H9 (cell line): ENCODE results near the gene TUBB1. TPM values are rescaled to one million over a fixed set of nuclear protein-coding genes. Genes with fewer than 3 reads are reported as not detected.

Source experiments
- DNase-seq: peaks from one replicate; pipeline ENCODE4 v3.0.0-alpha.2; 2017
- H2AFZ ChIP-seq: one replicate; pipeline ENCODE4 v1.6.1; 2013; ENCODE audit warnings: mild to moderate bottlenecking, low read length, control low read depth, moderate library complexity
- H2AK5ac ChIP-seq: 2 replicates; pipeline ENCODE4 v1.6.1; 2013; ENCODE audit warnings: low read length, control low read depth, mixed read lengths; ENCODE audit not compliant: insufficient read length
- H2BK120ac ChIP-seq: one replicate; pipeline ENCODE4 v1.6.1; 2013; ENCODE audit warnings: low read depth, mild to moderate bottlenecking, low read length, control low read depth, inconsistent platforms; ENCODE audit not compliant: poor library complexity, severe bottlenecking
- H2BK12ac ChIP-seq: 2 replicates; pipeline ENCODE4 v1.6.1; 2013; ENCODE audit warnings: low read length, control low read depth, mixed read lengths, low read depth; ENCODE audit not compliant: insufficient read length
- H2BK15ac ChIP-seq: 2 replicates; pipeline ENCODE4 v1.6.1; 2013; ENCODE audit warnings: low read depth, low read length, control low read depth
- H2BK20ac ChIP-seq: one replicate; pipeline ENCODE4 v1.6.1; 2013; ENCODE audit warnings: low read depth, mild to moderate bottlenecking, low read length, control low read depth, inconsistent platforms; ENCODE audit not compliant: poor library complexity, severe bottlenecking
- H2BK5ac ChIP-seq: 2 replicates; pipeline ENCODE4 v1.6.1; 2013; ENCODE audit warnings: low read length, control low read depth, mixed read lengths; ENCODE audit not compliant: insufficient read length
- H3K14ac ChIP-seq: 2 replicates; pipeline ENCODE4 v1.6.1; 2013; ENCODE audit warnings: low read length, control low read depth; ENCODE audit not compliant: insufficient read depth
- H3K18ac ChIP-seq: 2 replicates; pipeline ENCODE4 v1.6.1; 2013; ENCODE audit warnings: low read depth, mild to moderate bottlenecking, mixed read lengths, low read length, control low read depth; ENCODE audit not compliant: insufficient read length
- H3K23ac ChIP-seq: 2 replicates; pipeline ENCODE4 v1.6.1; 2013; ENCODE audit warnings: low read length, control low read depth, mixed read lengths, low read depth; ENCODE audit not compliant: insufficient read length
- H3K23me2 ChIP-seq: 2 replicates; pipeline ENCODE4 v1.6.1; 2013; ENCODE audit warnings: low read depth, mild to moderate bottlenecking, mixed read lengths, low read length, control low read depth; ENCODE audit not compliant: insufficient read length, poor library complexity, severe bottlenecking
- H3K27ac ChIP-seq: 2 replicates; pipeline ENCODE4 v1.5.1; 2013; ENCODE audit warnings: low read length, control low read depth, mixed read lengths, low read depth; ENCODE audit not compliant: insufficient read length
- H3K27me3 ChIP-seq: 2 replicates; pipeline ENCODE4 v1.6.1; 2013; ENCODE audit warnings: low read length, control low read depth, inconsistent platforms; ENCODE audit not compliant: insufficient read depth
- H3K4ac ChIP-seq: 2 replicates; pipeline ENCODE4 v1.6.1; 2013; ENCODE audit warnings: low read depth, mild to moderate bottlenecking, control low read depth, inconsistent platforms, low read length, moderate library complexity
- H3K4me1 ChIP-seq: 2 replicates; pipeline ENCODE4 v1.6.1; 2013; ENCODE audit warnings: low read length, control low read depth, inconsistent platforms; ENCODE audit not compliant: insufficient read depth
- H3K4me2 ChIP-seq: 2 replicates; pipeline ENCODE4 v1.6.1; 2013; ENCODE audit warnings: low read length, control low read depth, mixed read lengths; ENCODE audit not compliant: insufficient read length, insufficient read depth
- H3K56ac ChIP-seq: 2 replicates; pipeline ENCODE4 v1.6.1; 2013; ENCODE audit warnings: low read depth, mild to moderate bottlenecking, mixed read lengths, low read length, control low read depth; ENCODE audit not compliant: insufficient read length
- H3K79me1 ChIP-seq: 2 replicates; pipeline ENCODE4 v1.6.1; 2013; ENCODE audit warnings: low read depth, mild to moderate bottlenecking, moderate library complexity, low read length, control low read depth, inconsistent platforms; ENCODE audit not compliant: insufficient read depth, poor library complexity, severe bottlenecking
- H3K79me2 ChIP-seq: 2 replicates; pipeline ENCODE4 v1.6.1; 2013; ENCODE audit warnings: low read length, control low read depth, inconsistent platforms; ENCODE audit not compliant: insufficient read depth
- H3K9ac ChIP-seq: 2 replicates; pipeline ENCODE4 v1.6.1; 2013; ENCODE audit warnings: low read length, control low read depth, mixed read lengths; ENCODE audit not compliant: insufficient read length; ENCODE audit errors: extremely low read depth
- H3K9me3 ChIP-seq: one replicate; pipeline ENCODE4 v1.6.1; 2013; ENCODE audit warnings: low read depth, low read length, inconsistent platforms; ENCODE audit not compliant: control insufficient read depth
- H3T11ph ChIP-seq: one replicate; pipeline ENCODE4 v1.6.1; 2013; ENCODE audit warnings: mild to moderate bottlenecking, low read length, control low read depth, inconsistent platforms
- H4K20me1 ChIP-seq: one replicate; pipeline ENCODE4 v1.6.1; 2013; ENCODE audit not compliant: control insufficient read depth, insufficient read length, insufficient read depth
- H4K5ac ChIP-seq: 2 replicates; pipeline ENCODE4 v1.6.1; 2013; ENCODE audit warnings: low read depth, mild to moderate bottlenecking, mixed read lengths, low read length, control low read depth; ENCODE audit not compliant: insufficient read length
- H4K8ac ChIP-seq: replicated peaks from 2 replicates; pipeline ENCODE4 v1.6.1; 2013; ENCODE audit warnings: low read length, control low read depth, mixed read lengths, low read depth; ENCODE audit not compliant: insufficient read length
- H4K91ac ChIP-seq: 2 replicates; pipeline ENCODE4 v1.6.1; 2013; ENCODE audit warnings: low read depth, mild to moderate bottlenecking, moderate library complexity, mixed read lengths, low read length, control low read depth; ENCODE audit not compliant: insufficient read length
- H3K27ac Mint-ChIP-seq, 3 experiments: 2 replicates in 2 of 3; 3 replicates in 1 of 3; pipeline ENCODE4 v1.8.0; 2020 to 2021; ENCODE audit warnings: mixed read lengths in 3 of 3, mild to moderate bottlenecking in 1 of 3, moderate library complexity in 1 of 3
- H3K27me3 Mint-ChIP-seq: 2 replicates; pipeline ENCODE4 v1.8.0; 2021; ENCODE audit warnings: low read depth, mild to moderate bottlenecking, moderate library complexity, mixed read lengths
- H3K36me3 Mint-ChIP-seq, 3 experiments: 2 replicates in 2 of 3; 3 replicates in 1 of 3; pipeline ENCODE4 v1.8.0; 2020 to 2021; ENCODE audit warnings: low read depth in 3 of 3, mixed read lengths in 3 of 3; ENCODE audit not compliant: insufficient read depth in 1 of 3
- H3K4me1 Mint-ChIP-seq, 2 experiments: 2 replicates each; pipeline ENCODE4 v1.8.0; 2020; ENCODE audit warnings: mixed read lengths in 2 of 2
- H3K4me3 Mint-ChIP-seq, 2 experiments: 2 replicates in 1 of 2; 3 replicates in 1 of 2; pipeline ENCODE4 v1.8.0; 2020 to 2021; ENCODE audit warnings: mild to moderate bottlenecking in 2 of 2, mixed read lengths in 2 of 2, moderate library complexity in 1 of 2
- H3K9me3 Mint-ChIP-seq, 2 experiments: 2 replicates in 1 of 2; 3 replicates in 1 of 2; pipeline ENCODE4 v1.8.0; 2020; ENCODE audit warnings: mild to moderate bottlenecking in 2 of 2, mixed read lengths in 2 of 2, moderate library complexity in 1 of 2
- WGBS: extraction: QIAGEN DNeasy Blood & Tissue Kit; methylation state at CpG from one replicate; pipeline ENCODE4 v1.1.7; 2013; ENCODE audit warnings: missing lambda C conversion rate, low lambda C conversion rate, mixed read lengths; ENCODE audit not compliant: insufficient read length; ENCODE audit errors: extremely low coverage; 5-methylcytosine and 5-hydroxymethylcytosine counted together
- total RNA-seq: library from RNA; stranded (reverse); gene quantifications from 2 replicates; pipeline ENCODE4 v1.2.1, GENCODE V29; 2021
- TF ChIP-seq, protein P1 (sequence below): fragments of 200-600 bp; sonication (generic); conservative IDR thresholded peaks from 3 replicates; pipeline ENCODE4 v1.8.0; 2021; ENCODE audit warnings: antibody characterized with exemption, mild to moderate bottlenecking

The TUBB1 gene
- total RNA-seq, 1 experiment from 2014 or later, result not detected

GRCh38 chr20:59008715-59009336 lies 10.4 kb upstream of the TUBB1 start:
- no peak overlapping the region for H2BK20ac ChIP-seq
- H3K27me3 Mint-ChIP-seq, result peaks cover 43% of the 10 kb centered on the region
- H3K4me1 Mint-ChIP-seq, result peaks cover 25 to 28% of the 10 kb centered on the region in 2 experiments
- no peak overlapping the region for H3K23ac ChIP-seq
- no peak overlapping the region for H3K14ac ChIP-seq
- H4K91ac ChIP-seq, result no peak overlapping the region
- peaks cover 0 to 5% (median 5%) of the 10 kb centered on the region in 3 experiments; a peak in 4 of 7 replicates for H3K36me3 Mint-ChIP-seq
- no peak overlapping the region for H3T11ph ChIP-seq
- peaks cover 7% of the 10 kb centered on the region; the same call in 1 of the 2 replicates for H3K4me1 ChIP-seq
- H4K20me1 ChIP-seq, result no peaks in the 10 kb centered on the region
- H3K27ac Mint-ChIP-seq, result no peak overlapping the region
- H2BK120ac ChIP-seq, result no peak overlapping the region
- no peak overlapping the region for H2AFZ ChIP-seq
- no peaks in the 10 kb centered on the region for H3K79me2 ChIP-seq
- no peak overlapping the region for H2BK12ac ChIP-seq
- H3K27ac ChIP-seq, result no peak overlapping the region
- no CpG with 5 or more reads among the region's 8 CpGs for WGBS
- H3K79me1 ChIP-seq, result no peaks in the 10 kb centered on the region
- no peaks in the 10 kb centered on the region for H3K27me3 ChIP-seq
- H2BK15ac ChIP-seq, result no peak overlapping the region
- H3K4ac ChIP-seq, result no peak overlapping the region
- no peak overlapping the region for H4K5ac ChIP-seq
- no peaks in the 10 kb centered on the region for H3K9me3 ChIP-seq
- TF ChIP-seq, protein P1, sequence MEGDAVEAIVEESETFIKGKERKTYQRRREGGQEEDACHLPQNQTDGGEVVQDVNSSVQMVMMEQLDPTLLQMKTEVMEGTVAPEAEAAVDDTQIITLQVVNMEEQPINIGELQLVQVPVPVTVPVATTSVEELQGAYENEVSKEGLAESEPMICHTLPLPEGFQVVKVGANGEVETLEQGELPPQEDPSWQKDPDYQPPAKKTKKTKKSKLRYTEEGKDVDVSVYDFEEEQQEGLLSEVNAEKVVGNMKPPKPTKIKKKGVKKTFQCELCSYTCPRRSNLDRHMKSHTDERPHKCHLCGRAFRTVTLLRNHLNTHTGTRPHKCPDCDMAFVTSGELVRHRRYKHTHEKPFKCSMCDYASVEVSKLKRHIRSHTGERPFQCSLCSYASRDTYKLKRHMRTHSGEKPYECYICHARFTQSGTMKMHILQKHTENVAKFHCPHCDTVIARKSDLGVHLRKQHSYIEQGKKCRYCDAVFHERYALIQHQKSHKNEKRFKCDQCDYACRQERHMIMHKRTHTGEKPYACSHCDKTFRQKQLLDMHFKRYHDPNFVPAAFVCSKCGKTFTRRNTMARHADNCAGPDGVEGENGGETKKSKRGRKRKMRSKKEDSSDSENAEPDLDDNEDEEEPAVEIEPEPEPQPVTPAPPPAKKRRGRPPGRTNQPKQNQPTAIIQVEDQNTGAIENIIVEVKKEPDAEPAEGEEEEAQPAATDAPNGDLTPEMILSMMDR, result no peak
- H3K56ac ChIP-seq, result no peak overlapping the region
- H3K18ac ChIP-seq, result no peak overlapping the region
- peaks cover 3% of the 10 kb centered on the region for H3K23me2 ChIP-seq
- no peak overlapping the region for H2BK5ac ChIP-seq
- DNase-seq, result peak; percentile 13
- H3K9me3 Mint-ChIP-seq, result no peaks in the 10 kb centered on the region
- no peak overlapping the region for H3K4me3 Mint-ChIP-seq
- no peak overlapping the region for H4K8ac ChIP-seq
- H3K9ac ChIP-seq, result no peak overlapping the region
- no peak overlapping the region for H3K4me2 ChIP-seq
- H2AK5ac ChIP-seq, result no peak overlapping the region
